HG03095 (cell line): Measurements from ENCODE around the gene PERM1.
"Not testable (repeated sequence)": the region's sequence is repeated elsewhere in the genome, so short reads cannot be mapped to it uniquely, and the experiment has no call there.

Experiments
- ATAC-seq: cut with Tn5 transposase; IDR thresholded peaks from one replicate; pipeline ENCODE4 v1.9.1; 2021; ENCODE audit warnings: moderate library complexity; ENCODE audit not compliant: unreplicated experiment

PERM1 gene

DNA sequence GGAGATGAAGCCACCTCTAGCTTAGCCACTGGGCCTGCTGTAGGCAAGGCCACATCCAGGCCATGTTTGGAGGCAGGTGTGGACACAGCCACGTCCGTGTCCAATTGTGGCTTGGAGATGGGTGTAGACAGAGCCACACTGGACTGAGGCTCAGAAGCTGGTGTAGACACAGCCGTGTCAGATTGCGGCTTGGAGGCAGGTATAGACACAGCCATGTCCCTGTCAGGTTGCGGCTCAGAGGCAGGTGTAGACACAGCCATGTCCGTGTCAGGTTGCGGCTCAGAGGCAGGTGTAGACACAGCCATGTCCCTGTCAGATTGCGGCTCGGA lies 2.2 kb downstream of the PERM1 start:
- ATAC-seq = no peak

DNA sequence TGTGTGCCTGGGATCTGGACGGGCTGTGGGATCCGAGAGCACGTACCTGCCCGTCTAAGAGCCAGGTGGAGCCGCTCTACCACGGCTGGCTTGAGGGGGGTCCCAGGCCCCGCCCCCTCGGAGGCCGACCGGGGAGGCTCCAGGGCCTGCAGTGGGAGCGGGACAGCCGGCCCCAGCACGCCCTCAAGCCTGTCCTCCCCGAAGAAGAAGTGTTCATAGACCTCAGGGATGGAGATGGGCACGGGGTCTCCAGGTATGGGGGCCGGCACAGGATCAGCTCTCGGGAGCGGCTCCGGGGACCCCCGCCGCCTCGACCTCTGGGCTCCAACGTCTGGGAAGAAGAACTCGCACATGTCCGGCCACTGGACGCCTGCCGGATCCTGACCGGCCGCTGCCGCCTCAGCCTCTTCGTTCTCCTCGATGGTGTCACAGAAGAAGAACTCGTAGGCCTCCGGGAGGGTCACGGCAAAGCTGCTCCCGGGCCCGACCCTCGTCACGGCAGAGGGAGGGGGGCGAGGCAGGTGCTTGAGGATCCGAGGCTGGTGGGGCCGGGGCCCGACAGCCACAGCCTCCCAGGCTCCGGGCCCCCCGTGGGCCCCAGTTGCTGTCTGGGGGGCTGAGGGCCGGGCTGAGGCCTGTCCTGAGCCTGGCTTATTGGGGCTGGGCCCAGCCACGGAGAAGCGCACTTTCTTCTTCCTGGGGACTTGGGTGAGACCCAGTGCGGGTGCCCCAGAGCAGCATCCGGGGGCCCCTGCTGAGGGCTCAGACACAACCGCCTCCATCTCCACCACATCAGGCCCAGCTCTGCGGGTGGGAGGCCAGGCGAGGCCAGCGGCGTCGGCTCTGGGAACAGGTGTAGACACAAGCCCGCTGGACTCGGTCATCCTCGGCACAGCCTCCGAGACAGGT lies 2.8 kb downstream of the PERM1 start:
- ATAC-seq = no peak

DNA sequence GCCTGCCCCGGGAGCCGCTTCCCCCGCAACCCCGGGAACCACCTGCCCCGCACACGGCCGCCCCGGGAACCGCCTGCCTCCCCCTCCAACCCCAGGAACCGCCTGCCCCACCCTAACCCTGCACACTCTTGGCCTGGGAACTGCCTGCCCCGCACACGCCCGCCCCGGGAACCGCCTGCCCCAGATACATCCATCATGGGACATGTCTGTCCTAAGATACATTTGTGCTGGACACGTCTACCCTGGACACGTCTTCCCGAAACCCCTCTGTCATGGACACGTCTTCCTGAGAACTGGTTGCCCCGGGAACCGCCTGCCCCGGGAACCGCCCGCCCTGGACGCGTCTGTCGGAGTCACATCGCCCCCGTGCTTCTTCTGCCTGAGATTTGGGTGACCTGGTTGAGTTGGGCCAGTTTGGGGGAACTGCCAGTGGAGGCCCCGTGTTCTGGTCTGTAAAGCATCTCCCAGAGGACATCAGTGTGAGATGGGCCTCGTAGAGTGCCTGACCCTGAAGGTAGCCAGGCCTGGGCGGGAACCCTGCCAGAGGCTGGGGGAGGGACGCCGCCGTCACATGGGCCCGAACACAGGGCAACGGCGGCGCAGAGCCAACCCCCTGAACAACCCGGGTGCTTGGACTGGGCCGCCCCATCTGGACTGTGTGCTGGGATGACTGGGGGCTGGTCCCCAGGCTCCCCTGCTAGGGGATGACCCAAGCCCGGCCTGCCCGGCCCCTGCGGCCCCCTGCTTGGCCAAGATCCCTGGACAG lies 3.6 kb downstream of the PERM1 start:
- ATAC-seq = no peak

DNA sequence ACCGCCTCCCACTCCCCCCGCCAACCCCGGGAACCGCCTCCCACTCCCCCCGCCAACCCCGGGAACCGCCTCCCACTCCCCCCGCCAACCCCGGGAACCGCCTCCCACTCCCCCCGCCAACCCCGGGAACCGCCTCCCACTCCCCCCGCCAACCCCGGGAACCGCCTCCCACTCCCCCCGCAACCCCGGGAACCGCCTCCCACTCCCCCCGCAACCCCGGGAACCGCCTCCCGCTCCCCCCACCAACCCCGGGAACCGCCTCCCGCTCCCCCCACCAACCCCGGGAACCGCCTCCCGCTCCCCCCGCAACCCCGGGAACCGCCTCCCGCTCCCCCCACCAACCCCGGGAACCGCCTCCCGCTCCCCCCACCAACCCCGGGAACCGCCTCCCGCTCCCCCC lies 5.1 kb downstream of the PERM1 start:
- ATAC-seq = not testable (repeated sequence)

DNA sequence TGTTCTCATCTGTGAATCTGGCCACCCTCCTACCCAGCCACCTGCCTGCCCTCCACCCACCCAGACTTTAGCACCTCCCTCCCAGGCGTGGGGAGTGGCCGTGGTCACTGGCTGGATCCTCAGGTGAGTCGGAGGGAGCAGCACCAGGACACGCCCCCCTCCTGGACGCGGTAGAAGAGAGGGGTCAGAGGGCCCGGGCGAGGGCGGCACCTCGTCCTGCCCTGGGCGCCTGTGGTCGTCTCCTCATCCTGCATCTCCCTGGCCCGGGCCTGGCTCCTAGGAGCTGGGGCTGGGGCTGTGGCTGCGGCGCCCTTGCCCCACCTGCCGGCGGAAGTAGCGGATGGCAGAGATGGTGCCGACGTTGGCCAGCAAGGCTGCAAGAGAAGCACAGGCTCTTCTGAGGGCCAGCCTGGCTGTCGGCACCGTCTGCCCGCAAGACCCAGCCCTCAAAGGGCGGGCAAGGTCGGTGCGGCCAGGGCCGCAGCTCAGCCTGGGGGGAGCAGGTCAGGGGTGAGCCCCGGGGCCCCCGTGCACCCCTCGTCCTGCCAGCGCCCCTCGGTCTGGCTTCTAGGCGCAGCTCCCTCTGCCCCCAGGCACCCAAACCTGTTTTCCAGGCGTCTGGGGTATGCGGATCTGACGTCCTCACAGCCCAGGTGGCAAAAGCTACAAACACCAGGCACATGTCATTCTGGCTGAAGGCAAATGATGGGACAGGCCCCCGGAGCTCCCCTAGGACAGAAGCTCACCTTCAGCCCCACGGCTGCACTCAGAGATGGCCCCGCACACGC lies 5.8 kb downstream of the PERM1 start:
- no peak for ATAC-seq

DNA sequence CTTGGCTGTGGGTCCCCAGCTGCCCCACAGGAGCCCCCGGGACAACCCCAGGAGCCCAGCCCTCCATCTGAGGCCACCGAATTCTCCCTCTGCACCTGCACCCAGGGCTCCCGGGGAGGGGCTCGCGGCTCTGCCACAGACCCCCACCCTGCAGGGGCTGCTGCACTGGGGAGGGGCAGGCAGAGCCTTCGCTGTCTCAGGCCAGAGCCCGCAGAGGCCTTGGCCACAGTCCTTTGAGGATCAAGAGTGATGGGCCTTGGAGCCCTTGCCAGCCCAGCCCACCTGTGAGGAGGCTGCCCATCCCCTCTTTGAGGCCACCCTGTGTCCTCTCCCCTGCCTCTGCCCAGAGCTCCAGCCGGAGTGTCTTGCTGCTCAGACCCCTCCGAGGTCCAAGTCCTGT lies 6.5 kb downstream of the PERM1 start:
- ATAC-seq = no peak

DNA sequence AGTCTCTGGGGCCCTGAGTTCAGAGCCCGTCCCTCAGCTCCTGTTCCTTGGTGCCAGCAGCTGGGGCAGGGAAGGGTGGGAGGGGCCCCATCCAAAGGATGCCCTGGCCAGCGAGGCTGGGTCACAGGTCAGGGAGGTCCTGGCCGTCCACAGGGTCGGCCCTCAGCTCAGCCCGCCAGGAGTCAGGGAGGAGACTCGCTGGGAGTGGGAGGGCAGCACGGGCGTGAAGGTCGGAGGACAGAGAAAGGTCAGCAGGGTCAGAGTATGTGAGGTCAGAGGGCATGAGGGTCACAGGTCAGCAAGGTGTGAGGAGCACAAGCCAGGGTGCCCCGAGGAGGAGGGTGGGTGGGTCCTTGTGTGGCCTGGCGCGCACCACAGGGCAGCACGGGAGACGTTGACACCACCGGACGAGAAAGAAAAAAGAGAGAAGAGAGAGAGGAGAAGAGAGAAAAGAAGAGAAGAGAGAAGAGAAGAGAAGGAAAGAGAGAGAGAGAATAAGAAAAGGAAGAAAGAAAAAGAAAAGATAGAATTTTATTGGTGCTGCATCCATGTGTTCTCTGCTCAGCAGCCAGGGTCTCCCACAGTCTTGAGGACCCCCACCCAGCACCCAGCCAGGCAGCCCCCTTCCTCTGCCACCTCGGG lies 7.1 kb downstream of the PERM1 start:
- no peak for ATAC-seq

DNA sequence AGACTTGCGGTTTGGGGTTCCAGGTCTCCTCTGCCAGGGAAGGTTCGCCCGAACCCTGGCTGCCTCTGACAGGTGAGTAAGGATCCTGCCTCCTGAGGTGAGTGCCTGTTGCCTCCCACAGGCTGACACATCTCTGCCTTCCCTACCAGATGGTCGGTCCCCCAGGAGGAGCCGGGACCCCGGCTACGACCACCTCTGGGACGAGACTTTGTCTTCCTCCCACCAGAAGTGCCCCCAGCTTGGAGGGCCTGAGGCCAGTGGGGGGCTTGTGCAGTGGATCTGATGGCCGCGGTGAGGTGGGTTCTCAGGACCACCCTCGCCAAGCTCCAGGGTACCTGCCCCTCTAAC lies 7.6 kb downstream of the PERM1 start:
- ATAC-seq = no peak

DNA sequence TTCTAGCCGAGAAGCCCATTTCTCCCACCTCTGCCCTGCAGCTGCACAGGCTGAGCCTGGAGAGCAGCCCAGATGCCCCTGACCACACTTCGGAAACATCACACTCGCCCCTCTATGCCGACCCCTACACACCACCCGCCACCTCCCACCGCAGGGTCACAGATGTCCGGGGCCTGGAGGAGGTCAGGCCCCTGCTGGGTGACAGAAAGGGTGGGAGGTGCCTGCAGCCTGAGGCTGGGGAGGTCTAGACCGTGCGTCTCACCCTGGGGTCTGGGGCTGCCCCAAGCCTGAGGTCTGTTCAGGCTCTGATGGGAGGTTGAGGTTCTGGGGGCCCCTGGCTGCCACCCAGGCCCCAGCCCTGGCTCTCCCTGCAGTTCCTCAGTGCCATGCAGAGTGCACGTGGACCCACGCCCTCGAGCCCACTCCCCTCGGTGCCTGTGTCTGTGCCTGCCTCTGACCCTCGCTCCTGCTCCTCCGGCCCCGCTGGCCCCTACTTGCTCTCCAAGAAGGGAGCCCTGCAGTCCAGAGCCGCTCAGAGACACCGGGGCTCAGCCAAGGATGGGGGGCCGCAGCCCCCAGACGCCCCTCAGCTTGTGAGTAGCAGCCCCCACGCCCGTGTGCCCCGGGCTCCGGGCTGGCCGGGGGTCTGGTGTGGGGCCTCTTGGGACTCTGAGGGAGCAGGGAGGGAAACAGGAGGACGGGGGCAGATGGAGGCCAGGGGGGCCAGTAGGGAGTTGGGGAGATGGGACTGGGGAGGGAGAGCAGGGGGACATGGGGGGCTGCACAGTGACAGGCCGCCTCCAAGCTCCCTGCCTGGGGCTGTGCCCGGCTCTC lies 8.2 kb downstream of the PERM1 start:
- no peak for ATAC-seq

DNA sequence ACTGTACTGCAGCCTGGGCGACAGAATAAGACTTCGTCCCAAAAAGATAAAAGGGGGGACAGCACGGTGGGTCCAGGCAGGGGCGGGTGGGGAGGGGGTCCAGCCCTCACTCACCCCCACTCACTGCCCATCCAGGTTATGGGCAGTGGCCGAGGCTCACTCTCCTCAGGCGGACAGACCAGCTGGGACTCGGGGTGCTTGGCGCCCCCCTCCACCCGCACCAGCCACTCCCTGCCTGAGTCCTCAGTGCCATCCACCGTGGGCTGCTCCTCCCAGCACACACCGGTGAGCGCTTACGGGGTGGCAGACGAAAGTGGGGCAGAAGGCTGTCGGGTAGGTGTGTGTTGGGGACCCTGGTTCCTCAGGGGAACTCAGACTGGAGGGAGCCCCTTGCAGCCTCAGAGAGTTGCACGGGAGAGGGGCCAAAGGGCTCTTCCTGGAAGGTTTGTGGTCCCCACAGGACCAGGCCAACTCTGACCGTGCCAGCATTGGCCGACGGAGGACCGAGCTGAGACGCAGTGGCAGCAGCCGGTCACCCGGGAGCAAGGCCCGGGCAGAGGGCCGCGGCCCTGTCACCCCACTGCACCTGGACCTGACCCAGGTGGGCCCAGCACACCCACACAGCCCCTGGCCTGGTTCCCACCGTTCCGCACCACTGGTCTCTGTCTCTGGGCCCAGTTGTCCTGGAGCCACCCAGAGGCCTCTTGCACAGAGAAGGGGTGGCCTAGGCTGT lies 9.0 kb downstream of the PERM1 start:
- ATAC-seq = no peak

DNA sequence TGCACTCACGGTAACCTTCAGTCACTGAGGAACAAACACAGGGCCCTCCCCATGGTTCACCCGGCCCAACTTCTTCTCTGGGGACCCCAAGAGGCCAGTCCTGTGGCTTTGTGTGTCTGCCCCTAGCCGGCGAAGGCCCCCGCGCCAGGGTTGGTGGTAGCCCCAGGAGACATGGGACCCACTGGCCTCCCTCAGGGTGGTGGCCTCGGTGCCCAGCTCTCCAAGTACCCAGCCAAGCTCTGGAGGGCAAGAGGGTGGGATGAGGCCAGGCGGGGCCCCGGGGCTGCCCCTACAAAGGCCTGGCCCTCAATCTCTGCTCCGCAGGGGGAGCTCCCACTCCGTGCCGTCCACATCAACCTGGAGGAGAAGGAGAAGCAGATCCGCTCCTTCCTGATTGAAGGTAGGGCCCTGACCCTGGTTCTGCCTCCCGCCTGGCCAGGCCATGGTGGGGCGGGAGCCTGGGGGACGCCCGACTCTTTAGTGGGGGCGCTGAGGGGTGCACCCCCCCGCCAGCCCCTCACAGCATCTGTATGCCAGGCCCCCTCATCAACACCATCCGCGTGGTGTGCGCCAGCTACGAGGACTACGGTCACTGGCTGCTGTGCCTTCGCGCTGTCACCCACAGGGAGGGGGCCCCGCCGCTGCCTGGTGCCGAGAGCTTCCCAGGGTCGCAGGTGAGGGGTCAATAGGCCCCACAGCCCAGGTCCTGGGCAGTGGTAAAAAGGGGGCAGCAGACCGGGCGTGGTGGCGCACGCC lies 10.0 kb downstream of the PERM1 start:
- no peak for ATAC-seq

DNA sequence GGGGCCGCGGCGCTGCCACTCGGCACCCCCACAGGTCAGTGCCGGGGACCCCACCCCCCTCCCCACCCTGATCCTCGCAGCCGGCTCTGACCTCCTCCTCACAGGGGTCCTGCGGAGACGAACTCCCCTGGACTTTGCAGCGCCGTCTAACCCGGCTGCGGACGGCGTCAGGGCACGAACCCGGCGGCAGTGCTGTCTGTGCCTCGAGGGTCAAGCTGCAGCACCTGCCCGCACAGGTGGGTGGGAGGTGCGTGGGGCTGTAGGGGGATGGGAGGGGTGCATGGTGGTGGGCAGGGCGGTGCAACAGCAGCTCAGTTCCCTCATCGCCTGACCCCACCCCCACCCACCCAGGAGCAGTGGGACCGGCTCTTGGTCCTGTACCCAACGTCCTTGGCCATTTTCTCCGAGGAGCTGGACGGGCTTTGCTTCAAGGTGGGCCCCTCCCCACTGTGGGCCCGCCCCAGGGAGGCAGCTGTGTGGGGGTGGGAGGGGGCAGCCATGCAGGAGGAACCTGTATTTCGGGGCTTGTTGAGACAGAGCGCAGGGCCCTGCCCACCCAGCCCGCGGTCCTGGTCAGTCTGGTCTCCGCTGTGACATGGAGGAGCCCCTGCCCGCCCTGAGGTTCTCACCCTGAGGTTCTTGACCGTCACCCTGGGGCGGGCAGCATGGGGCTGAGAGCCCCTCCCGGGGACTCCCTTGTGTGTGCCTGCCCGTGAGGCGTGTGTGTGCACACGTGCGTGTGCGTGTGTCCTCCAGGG lies 10.7 kb downstream of the PERM1 start:
- ATAC-seq = no peak

DNA sequence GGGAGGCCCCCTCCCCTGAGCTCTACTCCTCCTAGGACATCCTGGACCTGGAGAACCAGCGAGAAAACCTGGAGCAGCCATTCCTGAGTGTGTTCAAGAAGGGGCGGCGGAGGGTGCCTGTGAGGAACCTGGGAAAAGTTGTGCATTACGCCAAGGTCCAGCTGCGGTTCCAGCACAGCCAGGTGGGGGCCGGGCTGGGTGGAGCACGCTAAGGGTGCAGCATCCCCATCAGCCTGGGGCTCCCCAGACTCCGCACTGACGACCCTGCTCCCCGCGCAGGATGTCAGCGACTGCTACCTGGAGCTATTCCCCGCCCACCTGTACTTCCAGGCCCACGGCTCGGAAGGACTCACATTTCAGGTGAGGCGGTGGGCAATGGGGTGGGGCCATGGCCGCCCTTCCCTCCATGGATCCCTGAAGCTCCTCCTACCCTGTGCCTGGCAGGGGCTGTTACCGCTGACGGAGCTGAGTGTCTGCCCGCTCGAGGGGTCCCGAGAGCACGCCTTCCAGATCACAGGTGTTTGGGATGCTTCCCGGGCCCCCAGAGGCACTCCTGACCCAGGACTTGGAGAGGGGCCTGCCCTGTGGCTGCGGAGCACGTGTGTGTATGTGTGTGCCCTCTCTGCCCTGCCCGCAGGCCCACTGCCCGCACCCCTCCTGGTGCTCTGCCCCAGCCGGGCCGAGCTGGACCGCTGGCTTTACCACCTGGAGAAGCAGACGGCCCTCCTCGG lies 11.5 kb downstream of the PERM1 start:
- no peak for ATAC-seq

DNA sequence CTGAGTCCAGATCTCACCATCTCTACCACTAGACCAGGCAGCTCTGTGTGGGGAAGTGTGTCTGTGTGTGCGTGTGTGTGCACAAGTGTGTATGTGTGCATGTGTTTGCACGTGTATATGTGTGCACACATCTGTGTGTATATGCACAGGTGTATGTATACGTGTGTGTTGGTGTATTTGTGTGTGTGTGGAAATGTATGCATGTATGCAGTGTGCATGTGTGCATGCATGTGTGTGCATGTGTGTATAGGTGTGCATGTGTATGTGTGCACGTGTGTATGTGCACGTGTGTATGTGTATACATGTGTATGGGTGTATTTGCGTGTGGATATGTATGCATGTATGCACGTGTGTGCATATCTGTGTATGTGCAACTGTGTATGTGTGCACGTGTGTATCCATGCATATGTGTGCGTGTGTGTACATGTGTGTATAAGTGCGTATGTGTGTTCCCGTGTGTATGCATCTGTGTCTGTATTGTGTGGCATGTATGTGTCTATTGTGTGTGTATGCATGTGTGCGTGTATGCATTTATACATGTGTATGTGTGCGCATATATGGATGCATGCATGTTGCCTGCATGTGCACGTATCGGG lies 12.5 kb downstream of the PERM1 start:
- ATAC-seq = no peak

DNA sequence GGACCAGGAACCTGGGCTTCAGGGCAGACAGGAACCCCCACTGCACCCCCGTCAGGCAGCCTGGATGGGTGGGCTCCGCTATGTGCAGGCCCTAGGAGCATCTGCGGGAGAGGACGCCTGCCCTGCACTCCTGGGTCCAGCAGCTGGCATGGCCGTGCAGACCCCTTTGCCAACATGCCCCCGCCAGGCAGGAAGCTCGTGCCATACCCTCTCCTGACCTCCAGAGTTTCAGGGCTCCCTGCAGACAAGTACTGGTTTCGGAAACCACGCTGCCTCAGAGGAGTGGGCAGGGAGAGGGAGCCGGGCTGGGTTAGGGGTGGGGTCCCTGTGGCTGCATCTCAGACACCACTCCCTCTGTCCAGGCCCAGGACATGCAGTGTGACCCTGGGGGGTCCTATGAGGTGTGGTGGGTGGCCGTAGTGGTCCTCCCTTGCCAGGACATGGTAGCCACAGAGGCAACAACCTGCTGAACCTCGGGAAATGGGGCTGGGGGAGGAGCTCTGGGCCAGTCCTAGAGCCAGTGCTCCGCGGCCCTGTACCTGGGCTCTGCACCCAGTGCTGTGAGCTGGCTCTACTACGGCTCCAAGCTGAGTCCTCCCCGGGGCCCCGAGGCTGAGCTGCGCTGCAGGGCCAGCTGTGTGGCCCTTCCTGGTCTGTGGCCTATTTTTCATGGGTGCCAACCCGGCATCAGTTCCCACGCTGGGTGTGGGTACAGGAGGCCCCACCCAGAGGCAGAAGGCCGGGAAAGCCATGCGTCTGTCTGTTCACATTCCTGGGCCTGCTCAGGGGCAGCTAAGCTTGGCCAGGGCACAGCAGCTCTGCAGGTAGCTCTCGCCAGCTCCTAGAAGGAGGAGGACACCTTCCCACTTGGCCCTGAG lies 14.2 kb downstream of the PERM1 start:
- ATAC-seq = no peak

DNA sequence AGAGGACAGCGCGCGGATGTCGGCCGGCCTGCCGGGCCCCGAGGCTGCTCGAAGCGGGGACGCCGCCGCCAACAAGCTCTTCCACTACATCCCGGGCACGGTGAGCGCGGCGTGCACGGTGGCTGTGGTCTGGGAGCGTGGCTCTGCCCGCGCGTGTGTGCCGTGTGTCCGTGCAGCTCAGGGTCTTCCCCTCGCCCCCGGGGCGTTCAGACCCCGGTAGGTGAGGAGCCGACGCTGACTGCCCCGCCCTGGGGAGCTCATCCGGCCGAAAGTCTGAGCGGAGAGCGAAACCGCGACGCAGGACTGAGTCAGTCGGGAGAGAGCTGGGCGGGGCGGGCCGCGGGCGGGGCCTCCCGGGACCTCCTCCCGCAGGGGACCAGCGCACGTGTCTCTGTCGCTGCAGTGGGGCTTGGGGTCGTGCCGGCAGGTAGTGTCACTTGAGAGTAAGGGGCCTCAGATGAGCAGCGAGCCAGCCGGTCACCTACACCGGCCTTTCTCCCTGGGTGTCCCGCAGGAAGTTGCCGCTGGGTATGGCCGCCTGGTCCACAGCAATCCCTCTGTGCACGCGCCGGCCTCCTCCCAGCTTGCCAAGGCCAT lies 15.1 kb downstream of the PERM1 start:
- ATAC-seq = peak; percentile 65
